WERI-Rb-1 (cell line): ENCODE results near the gene MZF1.

Source experiments
- DNase-seq: peaks from one replicate; pipeline ENCODE4 v3.0.0-alpha.2; 2020
- H3K27ac ChIP-seq: fragments of 250-450 bp; sonication (Bioruptor Pico); 2 replicates; pipeline ENCODE4 v1.5.1; 2020; ENCODE audit warnings: mild to moderate bottlenecking, moderate library complexity
- H3K27me3 ChIP-seq: fragments of 250-450 bp; sonication (Bioruptor Pico); 2 replicates; pipeline ENCODE4 v1.5.1; 2021; ENCODE audit warnings: mild to moderate bottlenecking, low read depth, moderate library complexity; ENCODE audit not compliant: insufficient read depth, severe bottlenecking
- H3K36me3 ChIP-seq: fragments of 250-450 bp; sonication (Bioruptor Pico); 2 replicates; pipeline ENCODE4 v1.5.1; 2020; ENCODE audit warnings: mild to moderate bottlenecking, moderate library complexity
- H3K4me3 ChIP-seq: 2 replicates; pipeline ENCODE4 v1.5.1; 2011; ENCODE audit warnings: low read depth, mild to moderate bottlenecking, control low read depth, low read length
- H3K9me3 ChIP-seq: fragments of 250-450 bp; sonication (Bioruptor Pico); 2 replicates; pipeline ENCODE4 v1.5.1; 2021; ENCODE audit warnings: mild to moderate bottlenecking, moderate library complexity; ENCODE audit not compliant: severe bottlenecking
- TF ChIP-seq, protein P1 (sequence below): IDR thresholded peaks from 2 replicates; pipeline ENCODE4 v1.5.1; 2011; ENCODE audit warnings: low read depth, mild to moderate bottlenecking, control low read depth, inconsistent platforms, low read length

The MZF1 gene

GRCh38 chr19:58559275-58560006, 13.7 kb downstream of the MZF1 start:
- peak overlapping the region; percentile 72 for H3K4me3 ChIP-seq
- peaks cover 23% of the 10 kb centered on the region for H3K36me3 ChIP-seq
- TF ChIP-seq, protein P1, sequence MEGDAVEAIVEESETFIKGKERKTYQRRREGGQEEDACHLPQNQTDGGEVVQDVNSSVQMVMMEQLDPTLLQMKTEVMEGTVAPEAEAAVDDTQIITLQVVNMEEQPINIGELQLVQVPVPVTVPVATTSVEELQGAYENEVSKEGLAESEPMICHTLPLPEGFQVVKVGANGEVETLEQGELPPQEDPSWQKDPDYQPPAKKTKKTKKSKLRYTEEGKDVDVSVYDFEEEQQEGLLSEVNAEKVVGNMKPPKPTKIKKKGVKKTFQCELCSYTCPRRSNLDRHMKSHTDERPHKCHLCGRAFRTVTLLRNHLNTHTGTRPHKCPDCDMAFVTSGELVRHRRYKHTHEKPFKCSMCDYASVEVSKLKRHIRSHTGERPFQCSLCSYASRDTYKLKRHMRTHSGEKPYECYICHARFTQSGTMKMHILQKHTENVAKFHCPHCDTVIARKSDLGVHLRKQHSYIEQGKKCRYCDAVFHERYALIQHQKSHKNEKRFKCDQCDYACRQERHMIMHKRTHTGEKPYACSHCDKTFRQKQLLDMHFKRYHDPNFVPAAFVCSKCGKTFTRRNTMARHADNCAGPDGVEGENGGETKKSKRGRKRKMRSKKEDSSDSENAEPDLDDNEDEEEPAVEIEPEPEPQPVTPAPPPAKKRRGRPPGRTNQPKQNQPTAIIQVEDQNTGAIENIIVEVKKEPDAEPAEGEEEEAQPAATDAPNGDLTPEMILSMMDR = no peak
- peak; percentile 95 for DNase-seq
- no peaks in the 10 kb centered on the region for H3K27me3 ChIP-seq
- peak overlapping the region; percentile 100 for H3K27ac ChIP-seq
- H3K9me3 ChIP-seq = no peaks in the 10 kb centered on the region

- Histone ChIP-seq H3K27ac (peak overlapping the region; percentile 100), H3K4me3 (peak overlapping the region; percentile 72), H3K9me3 (no peaks in the 10 kb centered on the region), H3K36me3 (peaks cover 23% of the 10 kb centered on the region), H3K27me3 (no peaks in the 10 kb centered on the region)
- TF ChIP-seq, protein P1 = no peak
- peak; percentile 99 for DNase-seq
These were observed 14.4 kb downstream of the MZF1 start for GRCh38 chr19:58558623-58559274.

- Histone ChIP-seq H3K27ac (peak within 1 kb of the TSS; percentile 100), H3K9me3 (no peaks in the 10 kb centered on the region), H3K27me3 (no peaks in the 10 kb centered on the region), H3K4me3 (peak within 1 kb of the TSS; percentile 95), H3K36me3 (peaks cover 23% of the 10 kb centered on the region)
- DNase-seq = peak; percentile 63
- TF ChIP-seq, protein P1 = no peak
These were observed 15.0 kb downstream of the MZF1 start, which contains the start of gene UBE2M for GRCh38 chr19:58558066-58558622. Gene UBE2M, minus strand, starts transcription at chr19:58558611. Its CDS starts 230 bp downstream, at chr19:58558381.

- no peak for DNase-seq
- peak overlapping the region; percentile 86 for H3K27ac ChIP-seq
- H3K9me3 ChIP-seq = no peaks in the 10 kb centered on the region
- peak overlapping the region; percentile 95 for H3K4me3 ChIP-seq
- TF ChIP-seq, protein P1 = no peak
- H3K36me3 ChIP-seq = peaks cover 28% of the 10 kb centered on the region
- H3K27me3 ChIP-seq = no peaks in the 10 kb centered on the region
These were observed 15.7 kb downstream of the MZF1 start for GRCh38 chr19:58557221-58558065.

DNA sequence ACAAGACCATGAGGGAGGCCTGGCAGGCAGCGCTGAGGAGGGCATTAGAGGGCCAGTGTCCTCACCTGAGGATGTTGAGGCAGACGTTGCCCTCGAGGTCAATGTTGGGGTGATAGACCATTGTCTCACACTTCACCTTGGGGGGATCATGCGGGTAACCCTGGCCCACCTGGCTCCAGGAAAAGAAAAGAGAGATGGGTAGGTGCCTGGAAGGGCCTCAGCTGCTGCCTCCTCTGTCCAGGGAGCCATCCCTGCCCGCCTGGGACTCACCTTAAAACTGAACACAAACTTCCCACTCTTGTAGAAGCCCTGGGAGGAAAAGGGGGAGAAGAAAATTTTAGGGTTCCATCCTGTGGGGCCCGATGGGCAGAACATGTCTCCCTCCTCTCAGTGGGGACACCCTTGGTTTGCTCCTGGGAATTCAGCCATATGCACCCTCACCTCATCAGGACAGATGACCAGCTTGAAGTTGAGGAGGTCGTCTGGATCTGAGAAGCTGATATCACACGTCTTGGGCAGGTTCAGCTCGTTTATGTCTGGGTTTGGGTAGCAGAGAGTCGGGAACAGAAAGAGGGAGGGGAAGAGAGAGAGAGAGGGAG, 16.4 kb downstream of the MZF1 start:
- H3K27ac ChIP-seq = no peak overlapping the region
- TF ChIP-seq, protein P1 = no peak
- peak overlapping the region; percentile 95; the same call in 1 of the 2 replicates for H3K4me3 ChIP-seq
- no peak for DNase-seq
- peaks cover 35% of the 10 kb centered on the region for H3K36me3 ChIP-seq
- H3K9me3 ChIP-seq = no peaks in the 10 kb centered on the region
- H3K27me3 ChIP-seq = no peaks in the 10 kb centered on the region
